ENCODE measurements around the gene RNU6-1.

The RNU6-1 gene

DNA sequence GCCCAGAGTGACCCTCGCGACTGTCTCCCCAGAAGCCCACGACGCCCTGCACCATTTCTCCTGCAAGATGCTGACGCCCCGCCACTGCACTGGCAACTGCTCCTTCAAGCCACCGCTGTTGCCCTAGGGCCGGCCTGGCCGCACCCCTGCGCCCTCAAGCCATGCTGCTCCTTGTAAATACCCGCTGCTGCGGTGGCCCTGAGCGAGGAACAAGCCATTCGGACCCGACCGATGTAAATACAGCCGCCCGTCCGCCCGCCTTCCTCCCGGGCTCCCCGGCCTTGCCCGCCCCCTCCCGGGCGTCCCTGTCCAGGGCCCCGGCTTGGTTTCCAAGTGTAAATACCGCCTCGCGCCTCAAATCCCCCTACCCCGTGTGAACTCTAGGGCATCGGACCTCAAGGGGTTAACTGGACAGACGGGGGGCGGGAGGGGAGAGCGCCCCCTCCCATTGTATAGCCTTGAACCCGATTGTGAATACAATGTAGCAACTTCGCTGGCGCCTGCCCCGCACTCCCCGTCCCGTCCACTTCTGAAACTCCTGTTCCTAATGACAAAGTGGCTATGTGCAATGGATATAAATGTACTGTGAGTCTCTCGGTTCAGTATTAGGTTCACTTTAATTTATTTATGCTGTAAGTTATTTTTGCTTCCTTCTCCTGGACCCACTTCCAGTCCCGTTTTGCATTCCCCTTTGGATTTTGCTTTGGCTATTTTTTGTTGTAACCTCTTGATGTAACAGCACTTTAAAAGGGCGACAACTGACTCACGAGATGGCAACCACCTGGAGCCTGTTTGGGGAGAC is 5.9 kb downstream of the RNU6-1 start:
- peak overlapping the region; percentile 77 for H3K4me3 Mint-ChIP-seq
- H3K36me3 Mint-ChIP-seq (ENCODE audit: low read depth): no peaks in the 10 kb centered on the region
- peaks cover 23% of the 10 kb centered on the region for H3K4me1 Mint-ChIP-seq (ENCODE audit: low read depth)
- no peaks in the 10 kb centered on the region for H3K9me3 Mint-ChIP-seq
- DNase-seq (ENCODE audit: low spot score): no peak
- H3K27me3 Mint-ChIP-seq (ENCODE audit: low read depth): peaks cover 90% of the 10 kb centered on the region
- H3K27ac Mint-ChIP-seq: no peak overlapping the region

- H3K4me3 Mint-ChIP-seq: peak overlapping the region; percentile 45
- H3K27ac Mint-ChIP-seq: no peak overlapping the region
- no peaks in the 10 kb centered on the region for H3K36me3 Mint-ChIP-seq (ENCODE audit: low read depth)
- no peak for DNase-seq (ENCODE audit: low spot score)
- H3K9me3 Mint-ChIP-seq: no peaks in the 10 kb centered on the region
- peaks cover 23% of the 10 kb centered on the region for H3K4me1 Mint-ChIP-seq (ENCODE audit: low read depth)
- H3K27me3 Mint-ChIP-seq (ENCODE audit: low read depth): peaks cover 90% of the 10 kb centered on the region
These were observed 6.7 kb downstream of the RNU6-1 start for GRCh38 chr15:67832897-67833709.

GRCh38 chr15:67832031-67832551 is 7.8 kb downstream of the RNU6-1 start:
- Mint-ChIP-seq H3K27me3 (ENCODE audit: low read depth) (peaks cover 82% of the 10 kb centered on the region), H3K27ac (no peak overlapping the region), H3K36me3 (ENCODE audit: low read depth) (no peaks in the 10 kb centered on the region), H3K4me1 (ENCODE audit: low read depth) (peaks cover 22% of the 10 kb centered on the region), H3K9me3 (no peaks in the 10 kb centered on the region), H3K4me3 (no peak overlapping the region)
- no peak for DNase-seq (ENCODE audit: low spot score)

DNA sequence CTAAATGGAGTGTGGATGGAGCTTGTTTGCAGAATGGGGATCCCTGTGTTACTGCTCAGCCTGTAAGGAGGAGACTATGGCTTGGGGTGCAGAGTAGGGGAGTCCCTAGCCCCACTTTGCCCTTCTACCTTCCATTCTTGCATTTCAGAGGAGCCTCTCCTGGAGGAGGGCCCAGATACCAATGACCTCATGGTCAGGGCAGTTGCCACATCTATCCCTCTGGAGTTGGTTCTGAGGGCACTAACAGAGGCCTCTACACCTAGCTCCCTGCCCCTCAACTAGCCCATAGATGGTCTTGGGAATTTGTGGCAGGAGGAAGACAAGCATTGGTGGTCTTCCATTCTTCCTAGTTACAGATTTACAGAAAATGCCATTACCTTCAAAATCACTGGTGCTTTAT is 8.5 kb downstream of the RNU6-1 start:
- peaks cover 77% of the 10 kb centered on the region for H3K27me3 Mint-ChIP-seq (ENCODE audit: low read depth)
- no peaks in the 10 kb centered on the region for H3K9me3 Mint-ChIP-seq
- H3K4me1 Mint-ChIP-seq (ENCODE audit: low read depth): peaks cover 19% of the 10 kb centered on the region
- no peaks in the 10 kb centered on the region for H3K36me3 Mint-ChIP-seq (ENCODE audit: low read depth)
- no peak overlapping the region for H3K27ac Mint-ChIP-seq
- DNase-seq (ENCODE audit: low spot score): no peak
- no peak overlapping the region for H3K4me3 Mint-ChIP-seq

DNA sequence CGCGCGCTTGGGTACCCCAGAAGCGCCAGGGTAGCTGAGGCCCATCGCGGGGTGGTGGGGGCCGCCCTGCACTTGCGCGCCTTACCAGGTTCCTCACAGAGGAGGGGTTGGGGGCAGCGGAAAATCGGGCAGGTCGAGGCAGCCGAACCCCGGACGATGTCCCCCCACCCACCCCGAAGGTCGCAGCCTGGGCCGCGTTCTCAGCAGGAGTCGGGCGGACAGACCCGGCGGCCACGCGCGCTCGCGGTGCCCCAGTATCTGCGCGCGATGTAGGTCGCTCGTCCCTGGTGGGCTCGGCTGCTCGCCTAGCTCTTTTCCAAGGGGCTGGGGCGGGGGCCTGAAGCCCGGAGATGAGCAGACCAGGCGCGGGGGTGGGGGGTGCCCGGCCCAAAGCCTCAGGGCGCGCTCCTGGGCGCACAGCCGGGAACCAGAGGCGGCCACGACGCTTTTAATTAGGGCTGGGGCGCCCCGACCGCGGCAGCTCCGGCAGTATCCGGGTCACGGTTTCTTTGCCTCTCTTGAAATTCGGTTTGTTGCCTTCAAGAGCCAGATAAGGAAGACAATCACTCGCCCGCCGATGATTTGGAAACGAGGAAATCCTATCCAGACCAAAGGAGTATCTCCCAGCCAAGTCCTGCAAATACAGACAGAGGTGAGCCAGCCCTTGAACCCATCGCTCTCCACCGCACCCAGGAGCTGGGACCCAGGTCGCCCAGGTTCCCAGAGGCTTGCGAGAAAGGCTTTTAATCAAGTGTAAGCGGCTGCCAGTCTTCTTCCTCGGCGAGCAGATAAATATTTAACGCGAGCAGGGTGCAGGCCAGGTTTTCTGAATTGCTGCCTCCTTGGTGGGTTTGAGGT is 10.0 kb downstream of the RNU6-1 start:
- H3K27me3 Mint-ChIP-seq (ENCODE audit: low read depth): peaks cover 76% of the 10 kb centered on the region
- H3K27ac Mint-ChIP-seq: peak overlapping the region; percentile 31
- no peak for DNase-seq (ENCODE audit: low spot score)
- no peak overlapping the region for H3K4me3 Mint-ChIP-seq
- H3K9me3 Mint-ChIP-seq: no peaks in the 10 kb centered on the region
- H3K4me1 Mint-ChIP-seq (ENCODE audit: low read depth): peaks cover 11% of the 10 kb centered on the region
- H3K36me3 Mint-ChIP-seq (ENCODE audit: low read depth): no peaks in the 10 kb centered on the region

- Mint-ChIP-seq H3K27me3 (ENCODE audit: low read depth) (peaks cover 76% of the 10 kb centered on the region), H3K36me3 (ENCODE audit: low read depth) (peaks cover under 1% of the 10 kb centered on the region), H3K9me3 (no peaks in the 10 kb centered on the region), H3K27ac (peak overlapping the region; percentile 12), H3K4me1 (ENCODE audit: low read depth) (peaks cover 10% of the 10 kb centered on the region), H3K4me3 (peak overlapping the region; percentile 13)
- no peak for DNase-seq (ENCODE audit: low spot score)
These were observed 10.7 kb downstream of the RNU6-1 start for GRCh38 chr15:67828969-67829646.

- no peak for DNase-seq (ENCODE audit: low spot score)
- peak overlapping the region; percentile 1 for H3K4me3 Mint-ChIP-seq
- H3K4me1 Mint-ChIP-seq (ENCODE audit: low read depth): peaks cover 12% of the 10 kb centered on the region
- no peaks in the 10 kb centered on the region for H3K9me3 Mint-ChIP-seq
- H3K27me3 Mint-ChIP-seq (ENCODE audit: low read depth): peaks cover 76% of the 10 kb centered on the region
- H3K27ac Mint-ChIP-seq: peak overlapping the region; percentile 70
- peaks cover 6% of the 10 kb centered on the region for H3K36me3 Mint-ChIP-seq (ENCODE audit: low read depth)
These were observed 11.4 kb downstream of the RNU6-1 start for GRCh38 chr15:67828278-67828968.

- Mint-ChIP-seq H3K9me3 (no peaks in the 10 kb centered on the region), H3K4me3 (no peak overlapping the region), H3K27ac (peak overlapping the region; percentile 70)
These were observed 12.1 kb downstream of the RNU6-1 start for GRCh38 chr15:67827562-67828277.

DNA sequence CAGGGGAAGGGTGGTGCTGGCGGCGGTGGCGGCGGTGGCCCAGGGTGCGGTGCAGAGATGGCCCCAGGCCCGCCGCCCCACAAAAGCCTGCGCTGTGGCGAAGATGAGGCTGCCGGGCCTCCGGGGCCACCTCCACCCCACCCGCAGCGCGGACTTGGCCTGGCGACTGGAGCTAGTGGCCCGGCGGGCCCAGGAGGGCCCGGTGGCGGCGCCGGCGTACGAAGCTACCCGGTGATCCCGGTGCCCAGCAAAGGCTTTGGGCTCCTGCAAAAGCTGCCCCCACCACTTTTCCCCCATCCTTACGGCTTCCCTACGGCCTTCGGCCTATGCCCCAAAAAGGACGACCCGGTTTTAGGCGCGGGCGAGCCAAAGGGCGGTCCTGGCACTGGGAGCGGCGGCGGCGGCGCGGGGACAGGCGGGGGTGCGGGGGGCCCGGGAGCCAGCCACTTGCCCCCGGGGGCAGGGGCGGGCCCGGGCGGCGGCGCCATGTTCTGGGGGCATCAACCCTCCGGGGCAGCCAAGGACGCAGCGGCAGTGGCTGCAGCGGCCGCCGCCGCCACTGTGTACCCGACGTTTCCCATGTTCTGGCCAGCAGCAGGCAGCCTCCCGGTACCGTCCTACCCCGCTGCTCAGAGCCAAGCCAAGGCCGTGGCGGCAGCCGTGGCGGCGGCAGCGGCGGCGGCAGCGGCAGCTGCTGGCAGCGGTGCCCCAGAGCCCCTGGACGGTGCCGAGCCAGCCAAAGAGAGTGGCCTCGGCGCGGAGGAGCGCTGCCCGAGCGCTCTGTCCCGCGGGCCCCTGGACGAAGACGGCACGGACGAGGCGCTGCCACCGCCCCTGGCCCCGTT is 12.9 kb downstream of the RNU6-1 start:
- Mint-ChIP-seq H3K36me3 (ENCODE audit: low read depth) (peaks cover 6% of the 10 kb centered on the region), H3K4me1 (ENCODE audit: low read depth) (peaks cover 8% of the 10 kb centered on the region), H3K4me3 (no peak overlapping the region), H3K27me3 (ENCODE audit: low read depth) (peaks cover 72% of the 10 kb centered on the region), H3K9me3 (no peaks in the 10 kb centered on the region), H3K27ac (no peak overlapping the region)
- DNase-seq (ENCODE audit: low spot score): no peak

More at GRCh38 chr15:67827562-67828277, 12.1 kb downstream of the RNU6-1 start:
- Mint-ChIP-seq H3K36me3 (ENCODE audit: low read depth) (peaks cover 6% of the 10 kb centered on the region), H3K4me1 (ENCODE audit: low read depth) (peaks cover 8% of the 10 kb centered on the region), H3K27me3 (ENCODE audit: low read depth) (peaks cover 71% of the 10 kb centered on the region)
- no peak for DNase-seq (ENCODE audit: low spot score)

DNA sequence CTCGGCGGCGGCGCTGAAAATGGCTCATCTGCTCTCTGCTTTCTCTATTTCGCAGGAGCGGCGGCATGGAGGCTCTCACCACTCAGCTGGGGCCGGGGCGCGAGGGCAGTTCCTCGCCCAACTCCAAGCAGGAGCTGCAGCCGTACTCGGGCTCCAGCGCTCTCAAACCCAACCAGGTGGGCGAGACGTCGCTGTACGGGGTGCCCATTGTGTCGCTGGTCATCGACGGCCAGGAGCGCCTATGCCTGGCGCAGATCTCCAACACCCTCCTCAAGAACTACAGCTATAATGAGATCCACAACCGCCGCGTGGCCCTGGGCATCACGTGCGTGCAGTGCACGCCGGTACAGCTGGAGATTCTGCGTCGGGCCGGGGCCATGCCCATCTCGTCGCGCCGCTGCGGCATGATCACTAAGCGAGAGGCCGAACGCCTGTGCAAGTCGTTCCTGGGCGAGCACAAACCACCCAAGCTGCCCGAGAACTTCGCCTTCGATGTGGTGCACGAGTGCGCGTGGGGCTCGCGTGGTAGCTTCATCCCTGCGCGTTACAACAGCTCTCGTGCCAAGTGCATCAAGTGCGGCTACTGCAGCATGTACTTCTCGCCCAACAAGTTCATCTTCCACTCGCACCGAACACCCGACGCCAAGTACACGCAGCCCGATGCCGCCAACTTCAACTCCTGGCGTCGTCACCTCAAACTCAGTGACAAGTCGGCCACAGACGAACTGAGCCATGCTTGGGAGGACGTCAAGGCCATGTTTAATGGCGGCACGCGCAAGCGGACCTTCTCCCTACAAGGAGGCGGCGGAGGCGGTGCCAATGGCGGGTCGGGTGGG is 13.7 kb downstream of the RNU6-1 start:
- Mint-ChIP-seq H3K4me1 (ENCODE audit: low read depth) (peaks cover 14% of the 10 kb centered on the region), H3K4me3 (peak overlapping the region; percentile 47), H3K36me3 (ENCODE audit: low read depth) (peaks cover 6% of the 10 kb centered on the region), H3K27ac (peak overlapping the region; percentile 67), H3K9me3 (no peaks in the 10 kb centered on the region), H3K27me3 (ENCODE audit: low read depth) (peaks cover 73% of the 10 kb centered on the region)
- DNase-seq (ENCODE audit: low spot score): no peak
